Measurements from ENCODE around the gene B4GAT1. TPM values are rescaled to one million over a fixed set of nuclear protein-coding genes. Genes with fewer than 3 reads are reported as not detected.
"Not testable (repeated sequence)": the region's sequence is repeated elsewhere in the genome, so short reads cannot be mapped to it uniquely, and the experiment has no call there.

The B4GAT1 gene
- total RNA-seq, 1 experiment from 2014 or later, result 6.7 TPM

DNA sequence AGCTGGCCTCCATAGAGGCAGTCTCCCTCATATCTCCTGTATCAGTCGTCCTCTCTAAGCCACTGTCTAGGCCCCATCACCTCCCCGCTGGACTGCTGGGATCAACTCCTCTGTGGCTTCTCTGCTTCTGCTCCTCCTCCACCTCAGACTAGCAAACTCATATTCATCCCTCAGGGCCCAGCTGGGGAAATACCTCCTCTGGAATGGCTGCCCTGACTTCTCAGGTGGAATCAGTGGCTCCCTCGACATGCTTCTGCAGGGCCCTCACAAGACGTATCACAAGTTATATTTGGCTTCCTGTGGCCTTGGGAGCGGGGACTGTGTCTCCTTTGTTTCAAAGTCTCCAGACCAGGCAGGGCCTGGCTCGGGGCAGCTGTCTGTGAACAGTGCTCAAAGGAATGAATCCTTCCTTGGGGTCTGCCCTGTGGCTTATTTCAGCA lies 14.1 kb upstream of the B4GAT1 start:
- Mint-ChIP-seq H3K27me3 (ENCODE audit: insufficient read depth, unreplicated experiment) (no peaks in the 10 kb centered on the region), H3K4me1 (ENCODE audit: insufficient read depth, unreplicated experiment) (no peaks in the 10 kb centered on the region), H3K9me3 (ENCODE audit: unreplicated experiment) (no peaks in the 10 kb centered on the region), H3K27ac (ENCODE audit: low read depth, unreplicated experiment) (no peak overlapping the region), H3K36me3 (ENCODE audit: insufficient read depth, unreplicated experiment) (peaks cover 19% of the 10 kb centered on the region), H3K4me3 (ENCODE audit: unreplicated experiment) (no peak overlapping the region)
- BruUV-seq (replicated peaks), result no TSS peak
- CTCF ChIA-PET, result interaction anchor here (1.3 to 1.4 kb wide), 2 partner anchors 25 to 27 kb away, joined by 3 to 5 read pairs; no protein-coding TSS in a partner anchor
- POLR2A ChIA-PET, result interaction anchor here (0.8 kb wide), 1 partner anchor 13 kb away, joined by 3 read pairs; no protein-coding TSS in a partner anchor
- DNase-seq (ENCODE audit: unreplicated experiment), result no peak
- TF ChIP-seq, protein P1, sequence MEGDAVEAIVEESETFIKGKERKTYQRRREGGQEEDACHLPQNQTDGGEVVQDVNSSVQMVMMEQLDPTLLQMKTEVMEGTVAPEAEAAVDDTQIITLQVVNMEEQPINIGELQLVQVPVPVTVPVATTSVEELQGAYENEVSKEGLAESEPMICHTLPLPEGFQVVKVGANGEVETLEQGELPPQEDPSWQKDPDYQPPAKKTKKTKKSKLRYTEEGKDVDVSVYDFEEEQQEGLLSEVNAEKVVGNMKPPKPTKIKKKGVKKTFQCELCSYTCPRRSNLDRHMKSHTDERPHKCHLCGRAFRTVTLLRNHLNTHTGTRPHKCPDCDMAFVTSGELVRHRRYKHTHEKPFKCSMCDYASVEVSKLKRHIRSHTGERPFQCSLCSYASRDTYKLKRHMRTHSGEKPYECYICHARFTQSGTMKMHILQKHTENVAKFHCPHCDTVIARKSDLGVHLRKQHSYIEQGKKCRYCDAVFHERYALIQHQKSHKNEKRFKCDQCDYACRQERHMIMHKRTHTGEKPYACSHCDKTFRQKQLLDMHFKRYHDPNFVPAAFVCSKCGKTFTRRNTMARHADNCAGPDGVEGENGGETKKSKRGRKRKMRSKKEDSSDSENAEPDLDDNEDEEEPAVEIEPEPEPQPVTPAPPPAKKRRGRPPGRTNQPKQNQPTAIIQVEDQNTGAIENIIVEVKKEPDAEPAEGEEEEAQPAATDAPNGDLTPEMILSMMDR (IDR thresholded peaks at IDR 0.05; ENCODE audit: unreplicated experiment), result no peak
- intact Hi-C loops (cut with micrococcal nuclease), result no loop called here

DNA sequence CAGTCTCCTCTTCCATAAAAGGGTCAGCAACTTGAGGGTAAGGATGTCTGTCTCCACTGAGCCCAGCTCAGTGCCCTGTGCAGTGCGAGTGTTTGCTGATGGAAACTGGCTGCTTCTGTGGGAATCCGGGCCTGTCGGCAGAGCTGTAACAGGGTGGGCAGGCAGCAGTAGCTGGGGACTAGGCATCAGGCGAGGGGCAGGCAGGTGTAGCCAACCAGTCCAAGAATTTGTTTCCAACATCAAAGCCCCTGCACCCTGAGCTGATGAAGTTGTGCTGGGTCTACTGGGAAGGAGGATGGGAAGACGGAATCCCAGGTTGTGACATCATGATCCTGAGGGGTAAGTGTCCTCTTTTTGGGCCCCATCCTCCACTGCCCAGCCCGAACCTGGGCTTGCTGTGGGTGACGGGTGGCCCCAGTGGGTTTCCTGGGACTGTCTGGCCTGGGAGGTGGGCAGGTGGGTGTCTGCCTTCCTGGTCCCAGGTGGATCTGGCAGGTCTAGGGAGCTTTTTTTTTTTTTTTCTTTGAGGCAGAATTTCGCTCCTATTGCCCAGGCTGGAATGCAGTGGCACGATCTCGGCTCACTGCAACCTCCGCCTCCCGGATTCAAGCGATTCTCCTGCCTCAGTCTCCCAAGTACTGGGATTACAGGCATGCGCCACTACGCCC lies 13.1 kb upstream of the B4GAT1 start:
- H3K4me1 Mint-ChIP-seq (ENCODE audit: insufficient read depth, unreplicated experiment), result no peaks in the 10 kb centered on the region
- no peaks in the 10 kb centered on the region for H3K27me3 Mint-ChIP-seq (ENCODE audit: insufficient read depth, unreplicated experiment)
- no TSS peak for BruUV-seq (replicated peaks)
- DNase-seq (ENCODE audit: unreplicated experiment), result no peak
- POLR2A ChIA-PET, result interaction anchor here (0.6 to 0.8 kb wide), 3 partner anchors 12 to 161 kb away, joined by 3 read pairs; no protein-coding TSS in a partner anchor
- TF ChIP-seq, protein P1 (IDR thresholded peaks at IDR 0.05; ENCODE audit: unreplicated experiment), result no peak
- H3K4me3 Mint-ChIP-seq (ENCODE audit: unreplicated experiment), result no peak overlapping the region
- no peaks in the 10 kb centered on the region for H3K9me3 Mint-ChIP-seq (ENCODE audit: unreplicated experiment)
- H3K36me3 Mint-ChIP-seq (ENCODE audit: insufficient read depth, unreplicated experiment), result peaks cover 14% of the 10 kb centered on the region
- intact Hi-C loops (cut with micrococcal nuclease), result no loop called here
- no peak overlapping the region for H3K27ac Mint-ChIP-seq (ENCODE audit: low read depth, unreplicated experiment)
- CTCF ChIA-PET, result interaction anchor here (0.6 to 1.4 kb wide), 6 partner anchors 9 to 137 kb away, joined by 3 to 5 read pairs (median 3); no protein-coding TSS in a partner anchor

DNA sequence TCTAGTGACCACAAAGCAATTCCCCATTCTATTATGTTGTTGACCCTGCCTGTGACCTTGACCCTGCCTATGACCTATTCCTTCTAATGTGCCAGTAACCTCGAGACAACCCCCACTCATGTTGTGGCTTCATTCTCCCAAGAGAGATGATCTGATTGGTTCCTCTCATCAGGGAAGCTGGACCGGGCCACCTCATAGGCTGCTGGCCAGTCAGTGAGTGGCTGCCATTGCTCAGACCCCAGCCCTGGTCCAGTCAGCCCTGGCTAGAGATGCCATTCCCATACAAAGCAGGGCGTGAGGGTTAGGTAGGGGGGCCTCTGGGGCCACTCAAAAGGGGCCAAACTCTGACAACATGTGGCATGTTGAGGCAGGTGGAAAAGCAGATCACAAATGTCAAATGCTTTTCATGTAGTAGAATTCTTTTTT lies 12.2 kb upstream of the B4GAT1 start:
- Mint-ChIP-seq H3K27me3 (ENCODE audit: insufficient read depth, unreplicated experiment) (no peaks in the 10 kb centered on the region), H3K27ac (ENCODE audit: low read depth, unreplicated experiment) (no peak overlapping the region), H3K4me1 (ENCODE audit: insufficient read depth, unreplicated experiment) (no peaks in the 10 kb centered on the region), H3K9me3 (ENCODE audit: unreplicated experiment) (no peaks in the 10 kb centered on the region), H3K4me3 (ENCODE audit: unreplicated experiment) (no peak overlapping the region), H3K36me3 (ENCODE audit: insufficient read depth, unreplicated experiment) (peaks cover 14% of the 10 kb centered on the region)
- CTCF ChIA-PET, result interaction anchor here (0.6 to 0.7 kb wide), 2 partner anchors 22 to 94 kb away, joined by 3 read pairs; no protein-coding TSS in a partner anchor
- BruUV-seq (replicated peaks), result no TSS peak
- no peak for DNase-seq (ENCODE audit: unreplicated experiment)
- intact Hi-C loops (cut with micrococcal nuclease), result no loop called here
- POLR2A ChIA-PET, result no interaction called here
- TF ChIP-seq, protein P1 (IDR thresholded peaks at IDR 0.05; ENCODE audit: unreplicated experiment), result no peak

DNA sequence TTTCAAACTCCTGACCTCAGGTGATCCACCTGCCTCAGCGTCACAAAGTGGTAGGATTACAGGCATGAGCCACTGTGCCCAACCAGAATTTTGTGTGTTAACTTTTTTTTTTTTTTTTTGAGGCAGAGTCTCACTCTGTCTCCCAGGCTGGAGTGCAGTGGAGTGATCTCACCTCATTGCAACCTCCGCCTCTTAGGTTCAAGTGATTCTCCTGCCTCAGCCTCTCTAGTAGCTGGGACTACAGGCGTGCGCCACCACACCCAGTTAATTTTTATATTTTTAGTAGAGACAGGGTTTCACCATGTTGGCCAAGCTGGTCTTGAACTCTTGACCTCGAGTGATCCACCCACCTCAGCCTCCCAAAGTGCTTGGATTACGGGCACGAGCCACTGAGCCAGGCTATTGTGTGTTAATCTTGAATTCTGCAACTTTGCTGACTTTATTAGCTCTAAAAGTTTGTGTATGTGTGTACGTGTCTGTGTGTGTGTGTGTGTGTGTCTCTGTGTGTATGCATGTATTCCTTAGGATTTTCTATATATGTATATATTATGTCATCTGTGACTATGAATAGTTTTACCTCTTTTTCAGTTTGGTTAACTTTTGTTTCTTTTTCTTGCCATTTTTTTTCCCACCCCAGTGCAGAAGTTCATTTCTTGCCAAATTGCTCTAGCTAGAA lies 3.3 kb upstream of the B4GAT1 start:
- H3K36me3 Mint-ChIP-seq (ENCODE audit: insufficient read depth, unreplicated experiment), result peaks cover 49% of the 10 kb centered on the region
- intact Hi-C loops (cut with micrococcal nuclease); BruUV-seq (replicated peaks); H3K9me3 Mint-ChIP-seq (ENCODE audit: unreplicated experiment); H3K27ac Mint-ChIP-seq (ENCODE audit: low read depth, unreplicated experiment); DNase-seq (ENCODE audit: unreplicated experiment); H3K4me3 Mint-ChIP-seq (ENCODE audit: unreplicated experiment); H3K27me3 Mint-ChIP-seq (ENCODE audit: insufficient read depth, unreplicated experiment); H3K4me1 Mint-ChIP-seq (ENCODE audit: insufficient read depth, unreplicated experiment): not testable (repeated sequence)
- ChIA-PET POLR2A (interaction anchor here (0.6 to 1.1 kb wide), 2 partner anchors 15 to 761 kb away, joined by 3 to 4 read pairs; no protein-coding TSS in a partner anchor), CTCF (interaction anchor here (0.6 to 1.6 kb wide), 6 partner anchors 13 to 912 kb away, joined by 3 to 5 read pairs (median 3); partner anchors contain the start of gene SLC29A2)

Data from MCF 10A (cell line).